ENCODE data around the gene PIGA. TPM values are rescaled to one million over a fixed set of nuclear protein-coding genes. Genes with fewer than 3 reads are reported as not detected.
A peak's percentile ranks its signal among the peaks of the same experiment; 100 is the strongest.

PIGA gene
- total and polyA plus RNA-seq, 9 of the 15 experiments (the other 6 are each of a cell fraction or from before 2014, with no cell fraction given) = 14.8 to 36.9 (median 23.5) TPM

GRCh38 chrX:15322072-15322471, 13.3 kb downstream of the PIGA start (continued):
- TF ChIP-seq ZNF449 (CRISPR knock-in tag; IDR thresholded peaks at IDR 0.05) = no peak
- TF ChIP-seq ATF1 (CRISPR knock-in tag; IDR thresholded peaks at IDR 0.05) = no peak
- no peak for TF ChIP-seq ATF1 (tag; IDR thresholded peaks at IDR 0.05)
- no peak for TF ChIP-seq TAF9B (IDR thresholded peaks at IDR 0.05; ENCODE audit: partially characterized antibody)
- TF ChIP-seq GTF2B (IDR thresholded peaks at IDR 0.05; ENCODE audit: extremely low read depth, insufficient read length) = no peak
- TF ChIP-seq TAF15 (IDR thresholded peaks at IDR 0.05; ENCODE audit: low read depth, low read length) = no peak

- peaks cover 48% of the 10 kb centered on the region for H3K36me3 ChIP-seq (ENCODE audit: control insufficient read depth, insufficient read depth, low read length)
- CTCF ChIA-PET (ENCODE audit: low intra/inter-chr PET ratio) = no interaction called here
- no peak for DNase-seq (ENCODE audit: extremely low read depth in 1 of 4, low spot score in 3 of 4)
- H3K4me2 ChIP-seq (ENCODE audit: insufficient read depth, low read length) = no peak overlapping the region
- ATAC-seq = no peak
- in situ Hi-C loops (cut with MboI) (no loop called here), intact Hi-C loops (cut with micrococcal nuclease) (no loop called here)
- H2AFZ ChIP-seq (ENCODE audit: low read depth, low read length) = no peak overlapping the region
- FAIRE-seq = no peak
- WGBS (ENCODE audit: insufficient coverage, low coverage, missing lambda C conversion rate) = 75% methylated on average over 4 of the region's 4 CpGs
- BruUV-seq (replicated peaks) = no TSS peak
- no peaks in the 10 kb centered on the region for H3K79me2 ChIP-seq (ENCODE audit: control insufficient read depth, insufficient read depth, low read length)
- no peaks in the 10 kb centered on the region for H4K20me1 ChIP-seq (replicated peaks; ENCODE audit: control insufficient read depth, insufficient read depth, low read length)
- H3K4me1 ChIP-seq (replicated peaks in 1 of 2; ENCODE audit: control insufficient read depth in 2 of 2, insufficient read depth in 2 of 2, low read length in 2 of 2) = no peaks in the 10 kb centered on the region
- no peak; the same call in 1 of the 2 replicates for TF ChIP-seq CEBPG (CRISPR knock-in tag; IDR thresholded peaks at IDR 0.05)
- TF ChIP-seq CEBPG (tag; conservative IDR thresholded peaks at IDR 0.05 in 1 of 2, IDR thresholded peaks at IDR 0.05 in 1 of 2) = peak; percentile 49 to 68
- peak; percentile 54; the same call in 1 of the 2 replicates for TF ChIP-seq SPI1 (IDR thresholded peaks at IDR 0.05; ENCODE audit: borderline replicate concordance, low read depth, low read length)
- peak; percentile 87 for TF ChIP-seq CEBPB (tag; IDR thresholded peaks at IDR 0.05)
- TF ChIP-seq CTCF (IDR thresholded peaks at IDR 0.05 in 2 of 3, conservative IDR thresholded peaks at IDR 0.05 in 1 of 3; ENCODE audit: insufficient read depth in 2 of 3, low read depth in 1 of 3, low read length in 3 of 3) = no peak
- no peak overlapping the region for H3K9ac ChIP-seq (ENCODE audit: insufficient read depth in 1 of 2, low read depth in 2 of 2, low read length in 2 of 2)
- H3K9me3 ChIP-seq (replicated peaks; ENCODE audit: control insufficient read depth, insufficient read depth, low read depth, low read length) = no peaks in the 10 kb centered on the region
- H3K9me1 ChIP-seq (ENCODE audit: control insufficient read depth, insufficient read depth, low read length) = no peaks in the 10 kb centered on the region
- no peaks in the 10 kb centered on the region for H3K27me3 ChIP-seq (ENCODE audit: control insufficient read depth in 2 of 2, insufficient read depth in 2 of 2, low read length in 2 of 2)
- no peak overlapping the region for H3K27ac ChIP-seq (ENCODE audit: extremely low read depth, low read depth, low read length)
- POLR2A ChIA-PET = no interaction called here
- H3K4me3 ChIP-seq = no peak overlapping the region
These were observed 13.9 kb downstream of the PIGA start for GRCh38 chrX:15321447-15321846.
